Sigmoid colon (tissue), 7 donors: ENCODE results near the gene USHBP1. TPM values are rescaled to one million over a fixed set of nuclear protein-coding genes. Genes with fewer than 3 reads are reported as not detected.

Source experiments
- DNase-seq: peaks from one replicate; pipeline ENCODE4 v3.0.0-alpha.2; 2019
- H3K27ac ChIP-seq, 4 donors: fragments of 200-600 bp; sonication (generic); one replicate each; pipeline ENCODE4 v1.5.1; 2016 to 2019; ENCODE audit warnings: mild to moderate bottlenecking in 1 of 4
- H3K27me3 ChIP-seq, 3 donors: fragments of 200-600 bp; sonication (generic); one replicate each; pipeline ENCODE4 v1.5.1; 2019; ENCODE audit warnings: mild to moderate bottlenecking in 1 of 3
- H3K36me3 ChIP-seq, 4 donors: fragments of 200-600 bp; sonication (generic); one replicate each; pipeline ENCODE4 v1.5.1; 2016 to 2019
- H3K4me1 ChIP-seq, 4 donors: fragments of 200-600 bp; sonication (generic); one replicate each; pipeline ENCODE4 v1.5.1; 2017 to 2019
- H3K4me3 ChIP-seq, 4 donors: fragments of 200-600 bp; sonication (generic); one replicate each; pipeline ENCODE4 v1.5.1; 2017 to 2019; ENCODE audit warnings: mild to moderate bottlenecking in 2 of 4, moderate library complexity in 1 of 4
- H3K9me3 ChIP-seq, 4 donors: fragments of 200-600 bp in 3 of 4; sonication (generic) in 3 of 4; one replicate each; pipeline versions ENCODE4 v1.5.1 to v1.6.1; 2013 to 2019
- CTCF ChIP-seq, 4 experiments: fragments of 450-650 bp in 3 of 4; fragments of 200-600 bp in 1 of 4; IDR thresholded peaks; one replicate each; pipeline ENCODE4 v1.5.1; 2016 to 2019; ENCODE audit warnings: antibody characterized with exemption in 4 of 4, mild to moderate bottlenecking in 3 of 4, moderate library complexity in 2 of 4
- EP300 ChIP-seq, 4 donors: sonication (generic); formaldehyde crosslinking; IDR thresholded peaks; one replicate each; pipeline ENCODE4 v1.6.1; 2017; ENCODE audit warnings: antibody characterized with exemption in 4 of 4
- POLR2A ChIP-seq, 2 donors: fragments of 450-650 bp; IDR thresholded peaks; one replicate each; pipeline ENCODE4 v1.6.1; 2016; ENCODE audit warnings: antibody characterized with exemption in 2 of 2, mild to moderate bottlenecking in 2 of 2, moderate library complexity in 2 of 2
- POLR2AphosphoS5 ChIP-seq, 4 donors: sonication (generic); formaldehyde crosslinking; IDR thresholded peaks; one replicate each; pipeline ENCODE4 v1.6.1; 2017; ENCODE audit warnings: antibody characterized with exemption in 4 of 4
- WGBS, 2 donors: extraction: QIAGEN DNeasy Blood & Tissue Kit; methylation state at CpG; one replicate each; pipeline ENCODE4 v1.1.7; 2013; 5-methylcytosine and 5-hydroxymethylcytosine counted together
- intact Hi-C: fragments of 100-400 bp; cut with DNase I; formaldehyde crosslinking; loops from one replicate; pipeline ENCODE4 v1.15.1; 2023
- polyA plus RNA-seq, 3 donors: library from polyadenylated mRNA; stranded (reverse); fragments of 200-250 nt; gene quantifications; one replicate each; pipeline ENCODE4 v1.2.3, GENCODE V29; 2013
- total RNA-seq, 4 donors: library from RNA; depleted of rRNA; stranded (reverse); fragments of >200 nt; gene quantifications; one replicate each; pipeline ENCODE4 v1.1.0, GENCODE V29; 2016
- donor health status: healthy with polysubstance abuse.
- donor health status: Bipolar disorder and iron deficiency.
- donor health status: healthy.

Gene USHBP1
- total and polyA plus RNA-seq, 7 donors = 0.23 to 18.6 (median 2.1) TPM

GRCh38 chr19:17225053-17225452 is 39.5 kb downstream of the USHBP1 start:
- Histone ChIP-seq H3K27me3 (no peaks in the 10 kb centered on the region), H3K9me3 (no peaks in the 10 kb centered on the region), H3K4me1 (peaks cover 0 to 26% (median 16%) of the 10 kb centered on the region in 4 donors), H3K27ac (no peak overlapping the region), H3K36me3 (peaks cover 0 to 15% (median 0%) of the 10 kb centered on the region in 4 donors), H3K4me3 (no peak overlapping the region)
- 70 to 88% methylated on average over 10 of the region's 10 CpGs for WGBS, 2 donors
- no peak for DNase-seq
- TF ChIP-seq CTCF (IDR thresholded peaks at IDR 0.05) = no peak
- TF ChIP-seq POLR2A (IDR thresholded peaks at IDR 0.05) = no peak
- no peak for TF ChIP-seq POLR2AphosphoS5 (IDR thresholded peaks at IDR 0.05)
- no peak for TF ChIP-seq EP300 (IDR thresholded peaks at IDR 0.05)
- intact Hi-C loops = loop anchor here (10.0 kb wide), 1 partner anchor 240 kb away; the partner anchor contains the start of gene NXNL1

GRCh38 chr19:17220207-17220758 is 44.3 kb downstream of the USHBP1 start:
- Histone ChIP-seq H3K4me3 (no peak overlapping the region), H3K36me3 (peaks cover 0 to 24% (median 12%) of the 10 kb centered on the region in 4 donors), H3K4me1 (peaks cover 0 to 14% (median 9%) of the 10 kb centered on the region in 4 donors), H3K9me3 (no peaks in the 10 kb centered on the region), H3K27ac (peak overlapping the region in 1 of 4 donors; percentile 42), H3K27me3 (no peaks in the 10 kb centered on the region)
- WGBS, 2 donors = 15 to 55% methylated on average over 14 of the region's 14 CpGs
- TF ChIP-seq POLR2AphosphoS5 (IDR thresholded peaks at IDR 0.05) = no peak
- no peak for DNase-seq
- intact Hi-C loops = loop anchor here (10.0 kb wide), 1 partner anchor 245 kb away; the partner anchor contains the start of gene NXNL1

- 97 to 98% methylated on average over 8 of the region's 8 CpGs for WGBS, 2 donors
- intact Hi-C loops = no loop called here
- DNase-seq = no peak
- TF ChIP-seq POLR2AphosphoS5 (IDR thresholded peaks at IDR 0.05) (no peak), CTCF (IDR thresholded peaks at IDR 0.05) (no peak), POLR2A (IDR thresholded peaks at IDR 0.05) (no peak), EP300 (IDR thresholded peaks at IDR 0.05) (no peak)
- Histone ChIP-seq H3K36me3 (peaks cover 0 to 24% (median 12%) of the 10 kb centered on the region in 4 donors), H3K9me3 (no peaks in the 10 kb centered on the region), H3K27ac (no peak overlapping the region), H3K27me3 (no peaks in the 10 kb centered on the region), H3K4me1 (peaks cover 0 to 20% (median 15%) of the 10 kb centered on the region in 4 donors), H3K4me3 (no peak overlapping the region)
Observed at GRCh38 chr19:17219286-17219685, 45.3 kb downstream of the USHBP1 start.

GRCh38 chr19:17216058-17216670 is 48.4 kb downstream of the USHBP1 start:
- peak overlapping the region; percentile 85 to 93 (median 90) for H3K27ac ChIP-seq
- intact Hi-C loops = no loop called here
- H3K9me3 ChIP-seq = no peaks in the 10 kb centered on the region
- peak overlapping the region in 3 of 4 donors; percentile 61 to 79 (median 73) for H3K4me3 ChIP-seq
- no peaks in the 10 kb centered on the region for H3K27me3 ChIP-seq
- H3K36me3 ChIP-seq = peaks cover 0 to 45% (median 23%) of the 10 kb centered on the region in 4 donors
- WGBS, 2 donors = 79 to 84% methylated on average over 13 of the region's 13 CpGs
- no peak for TF ChIP-seq POLR2AphosphoS5 (IDR thresholded peaks at IDR 0.05)
- no peak for TF ChIP-seq CTCF (IDR thresholded peaks at IDR 0.05)
- no peak for TF ChIP-seq POLR2A (IDR thresholded peaks at IDR 0.05)
- no peak for TF ChIP-seq EP300 (IDR thresholded peaks at IDR 0.05)
- DNase-seq = no peak
- H3K4me1 ChIP-seq = peaks cover 0 to 20% (median 15%) of the 10 kb centered on the region in 4 donors
